Astrocyte (in vitro differentiated cells and primary cell): ENCODE data around the gene RPS6KB1.

ENCODE experiments used
- EZH2 ChIP-seq: IDR thresholded peaks from 2 replicates; pipeline ENCODE4 v1.6.1; 2012; ENCODE audit warnings: mild to moderate bottlenecking, low read length, inconsistent platforms; ENCODE audit not compliant: insufficient read depth
- TF ChIP-seq, protein P1 (sequence below): IDR thresholded peaks from 2 replicates; pipeline ENCODE4 v1.5.1; 2011; ENCODE audit warnings: low read depth, mild to moderate bottlenecking, inconsistent platforms, low read length, moderate library complexity; ENCODE audit not compliant: insufficient read depth

DNA sequence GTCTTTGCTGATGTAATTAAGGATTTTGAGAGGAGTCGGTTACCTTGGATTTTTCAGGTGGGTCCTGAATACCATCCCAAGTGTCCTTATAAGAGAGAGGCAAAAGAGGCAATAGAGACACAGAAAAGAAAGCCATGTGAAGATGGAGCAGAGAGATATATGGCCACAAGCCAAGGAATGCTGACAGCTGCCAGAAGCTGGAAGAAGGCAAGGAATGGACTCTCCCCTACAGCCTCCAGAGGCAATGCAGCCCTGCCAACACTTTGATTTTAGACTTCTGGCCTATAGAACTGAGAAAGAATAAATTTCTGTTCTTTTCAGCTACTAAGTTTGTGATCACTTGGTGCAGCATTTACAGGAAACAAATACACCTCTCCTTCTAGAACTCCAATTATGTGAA, 79.9 kb downstream of the RPS6KB1 start:
- TF ChIP-seq, protein P1, sequence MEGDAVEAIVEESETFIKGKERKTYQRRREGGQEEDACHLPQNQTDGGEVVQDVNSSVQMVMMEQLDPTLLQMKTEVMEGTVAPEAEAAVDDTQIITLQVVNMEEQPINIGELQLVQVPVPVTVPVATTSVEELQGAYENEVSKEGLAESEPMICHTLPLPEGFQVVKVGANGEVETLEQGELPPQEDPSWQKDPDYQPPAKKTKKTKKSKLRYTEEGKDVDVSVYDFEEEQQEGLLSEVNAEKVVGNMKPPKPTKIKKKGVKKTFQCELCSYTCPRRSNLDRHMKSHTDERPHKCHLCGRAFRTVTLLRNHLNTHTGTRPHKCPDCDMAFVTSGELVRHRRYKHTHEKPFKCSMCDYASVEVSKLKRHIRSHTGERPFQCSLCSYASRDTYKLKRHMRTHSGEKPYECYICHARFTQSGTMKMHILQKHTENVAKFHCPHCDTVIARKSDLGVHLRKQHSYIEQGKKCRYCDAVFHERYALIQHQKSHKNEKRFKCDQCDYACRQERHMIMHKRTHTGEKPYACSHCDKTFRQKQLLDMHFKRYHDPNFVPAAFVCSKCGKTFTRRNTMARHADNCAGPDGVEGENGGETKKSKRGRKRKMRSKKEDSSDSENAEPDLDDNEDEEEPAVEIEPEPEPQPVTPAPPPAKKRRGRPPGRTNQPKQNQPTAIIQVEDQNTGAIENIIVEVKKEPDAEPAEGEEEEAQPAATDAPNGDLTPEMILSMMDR = no peak
- no peak for TF ChIP-seq EZH2
